Measurements from ENCODE around the gene CHRNA10.

DNA sequence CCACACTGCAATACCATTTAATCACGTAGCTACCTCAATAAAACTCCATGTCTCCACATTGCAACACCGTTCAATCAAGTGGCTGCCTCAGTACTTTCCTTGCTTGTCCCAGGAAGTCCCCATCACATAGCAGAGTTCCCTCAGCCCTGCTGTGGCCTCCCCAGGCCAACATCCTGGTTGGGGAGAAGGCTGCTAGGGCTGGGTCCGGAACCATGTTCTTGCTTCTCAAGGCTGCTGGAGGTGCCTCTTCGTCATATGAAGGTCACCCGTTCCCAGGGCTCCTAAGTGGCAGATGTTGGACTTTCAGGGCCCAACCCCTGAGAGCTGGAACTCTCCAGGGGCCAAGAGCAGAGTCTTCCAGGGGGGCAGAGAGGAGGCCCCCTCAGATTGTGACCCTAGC, 32.7 kb downstream of the CHRNA10 start:
- TF ChIP-seq JUND (IDR thresholded peaks at IDR 0.05) (no peak), MEF2A (IDR thresholded peaks at IDR 0.05; ENCODE audit: borderline replicate concordance, low read depth) (no peak), RFX5 (IDR thresholded peaks at IDR 0.05; ENCODE audit: low read length) (no peak), FOXJ3 (CRISPR knock-in tag; IDR thresholded peaks at IDR 0.05) (no peak), EP300 (IDR thresholded peaks at IDR 0.05; ENCODE audit: borderline replicate concordance in 1 of 2, low read depth in 1 of 2, low read length in 1 of 2) (no peak)
- TF ChIP-seq, protein P1, sequence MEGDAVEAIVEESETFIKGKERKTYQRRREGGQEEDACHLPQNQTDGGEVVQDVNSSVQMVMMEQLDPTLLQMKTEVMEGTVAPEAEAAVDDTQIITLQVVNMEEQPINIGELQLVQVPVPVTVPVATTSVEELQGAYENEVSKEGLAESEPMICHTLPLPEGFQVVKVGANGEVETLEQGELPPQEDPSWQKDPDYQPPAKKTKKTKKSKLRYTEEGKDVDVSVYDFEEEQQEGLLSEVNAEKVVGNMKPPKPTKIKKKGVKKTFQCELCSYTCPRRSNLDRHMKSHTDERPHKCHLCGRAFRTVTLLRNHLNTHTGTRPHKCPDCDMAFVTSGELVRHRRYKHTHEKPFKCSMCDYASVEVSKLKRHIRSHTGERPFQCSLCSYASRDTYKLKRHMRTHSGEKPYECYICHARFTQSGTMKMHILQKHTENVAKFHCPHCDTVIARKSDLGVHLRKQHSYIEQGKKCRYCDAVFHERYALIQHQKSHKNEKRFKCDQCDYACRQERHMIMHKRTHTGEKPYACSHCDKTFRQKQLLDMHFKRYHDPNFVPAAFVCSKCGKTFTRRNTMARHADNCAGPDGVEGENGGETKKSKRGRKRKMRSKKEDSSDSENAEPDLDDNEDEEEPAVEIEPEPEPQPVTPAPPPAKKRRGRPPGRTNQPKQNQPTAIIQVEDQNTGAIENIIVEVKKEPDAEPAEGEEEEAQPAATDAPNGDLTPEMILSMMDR (IDR thresholded peaks at IDR 0.05): no peak
- TF ChIP-seq, protein P2, sequence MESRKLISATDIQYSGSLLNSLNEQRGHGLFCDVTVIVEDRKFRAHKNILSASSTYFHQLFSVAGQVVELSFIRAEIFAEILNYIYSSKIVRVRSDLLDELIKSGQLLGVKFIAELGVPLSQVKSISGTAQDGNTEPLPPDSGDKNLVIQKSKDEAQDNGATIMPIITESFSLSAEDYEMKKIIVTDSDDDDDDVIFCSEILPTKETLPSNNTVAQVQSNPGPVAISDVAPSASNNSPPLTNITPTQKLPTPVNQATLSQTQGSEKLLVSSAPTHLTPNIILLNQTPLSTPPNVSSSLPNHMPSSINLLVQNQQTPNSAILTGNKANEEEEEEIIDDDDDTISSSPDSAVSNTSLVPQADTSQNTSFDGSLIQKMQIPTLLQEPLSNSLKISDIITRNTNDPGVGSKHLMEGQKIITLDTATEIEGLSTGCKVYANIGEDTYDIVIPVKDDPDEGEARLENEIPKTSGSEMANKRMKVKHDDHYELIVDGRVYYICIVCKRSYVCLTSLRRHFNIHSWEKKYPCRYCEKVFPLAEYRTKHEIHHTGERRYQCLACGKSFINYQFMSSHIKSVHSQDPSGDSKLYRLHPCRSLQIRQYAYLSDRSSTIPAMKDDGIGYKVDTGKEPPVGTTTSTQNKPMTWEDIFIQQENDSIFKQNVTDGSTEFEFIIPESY (IDR thresholded peaks at IDR 0.05; ENCODE audit: borderline replicate concordance, low read depth): no peak

Measured in SK-N-SH (cell line).